Testis (tissue), 3 donors: ENCODE data around the gene THPO. TPM values are rescaled to one million over a fixed set of nuclear protein-coding genes. Genes with fewer than 3 reads are reported as not detected.
A peak's percentile ranks its signal among the peaks of the same experiment; 100 is the strongest.

Experiments used
- DNase-seq: peaks from one replicate; pipeline ENCODE4 v3.0.0-alpha.2; 2019
- H3K27ac ChIP-seq, 2 donors: fragments of 200-600 bp; sonication (generic); one replicate each; pipeline ENCODE4 v1.5.1; 2019
- H3K27me3 ChIP-seq: fragments of 200-600 bp; sonication (generic); one replicate; pipeline ENCODE4 v1.5.1; 2019
- H3K36me3 ChIP-seq: fragments of 200-600 bp; sonication (generic); one replicate; pipeline ENCODE4 v1.5.1; 2017; ENCODE audit warnings: low read depth; ENCODE audit errors: missing control alignments
- H3K4me1 ChIP-seq: fragments of 200-600 bp; sonication (generic); one replicate; pipeline ENCODE4 v1.5.1; 2019
- H3K4me3 ChIP-seq, 2 donors: fragments of 200-600 bp; sonication (generic); one replicate each; pipeline ENCODE4 v1.5.1; 2017 to 2019
- H3K9me3 ChIP-seq: fragments of 200-600 bp; sonication (generic); one replicate; pipeline ENCODE4 v1.5.1; 2017
- POLR2A ChIP-seq: fragments of 450-650 bp; IDR thresholded peaks from one replicate; pipeline ENCODE4 v1.6.1; 2017; ENCODE audit warnings: antibody characterized with exemption, mild to moderate bottlenecking, moderate library complexity
- WGBS, 2 donors: methylation state at CpG; one replicate each; pipeline ENCODE4 v1.1.5; 2018; 5-methylcytosine and 5-hydroxymethylcytosine counted together
- intact Hi-C: fragments of 100-400 bp; cut with DNase I; formaldehyde crosslinking; loops from one replicate; pipeline ENCODE4 v1.15.1; 2023; ENCODE audit warnings: low total_unique reads
- polyA plus RNA-seq: library from polyadenylated mRNA; stranded (reverse); fragments of 350-450 nt; fragmentation: Illumina TruSeq; extraction: RNeasy Lipid Tissue Mini Kit (QIAGEN cat#74804); gene quantifications from one replicate; pipeline ENCODE4 v1.2.3, GENCODE V29; 2014; ENCODE audit warnings: low read depth, low replicate concordance; ENCODE audit not compliant: insufficient read depth
- small RNA-seq, 2 donors: library from RNA; depleted of rRNA; stranded (forward); fragments of <200 nt; gene quantifications; one replicate each; pipeline ENCODE3, GENCODE V24; 2016
- total RNA-seq, 2 donors: library from RNA; depleted of rRNA; stranded (reverse); fragments of >200 nt; gene quantifications; one replicate each; pipeline ENCODE4 v1.2.3, GENCODE V29; 2016
- TF ChIP-seq, protein P1 (sequence below), 3 experiments: fragments of 450-650 bp in 2 of 3; fragments of 200-600 bp in 1 of 3; sonication (generic) in 1 of 3; IDR thresholded peaks; one replicate each; pipeline ENCODE4 v1.5.1; 2016 to 2019; ENCODE audit warnings: antibody characterized with exemption in 3 of 3, mild to moderate bottlenecking in 2 of 3, moderate library complexity in 1 of 3

THPO gene
- total and polyA plus RNA-seq, 3 donors from 2014 or later: 0.71 to 7.6 (median 0.93) TPM

DNA sequence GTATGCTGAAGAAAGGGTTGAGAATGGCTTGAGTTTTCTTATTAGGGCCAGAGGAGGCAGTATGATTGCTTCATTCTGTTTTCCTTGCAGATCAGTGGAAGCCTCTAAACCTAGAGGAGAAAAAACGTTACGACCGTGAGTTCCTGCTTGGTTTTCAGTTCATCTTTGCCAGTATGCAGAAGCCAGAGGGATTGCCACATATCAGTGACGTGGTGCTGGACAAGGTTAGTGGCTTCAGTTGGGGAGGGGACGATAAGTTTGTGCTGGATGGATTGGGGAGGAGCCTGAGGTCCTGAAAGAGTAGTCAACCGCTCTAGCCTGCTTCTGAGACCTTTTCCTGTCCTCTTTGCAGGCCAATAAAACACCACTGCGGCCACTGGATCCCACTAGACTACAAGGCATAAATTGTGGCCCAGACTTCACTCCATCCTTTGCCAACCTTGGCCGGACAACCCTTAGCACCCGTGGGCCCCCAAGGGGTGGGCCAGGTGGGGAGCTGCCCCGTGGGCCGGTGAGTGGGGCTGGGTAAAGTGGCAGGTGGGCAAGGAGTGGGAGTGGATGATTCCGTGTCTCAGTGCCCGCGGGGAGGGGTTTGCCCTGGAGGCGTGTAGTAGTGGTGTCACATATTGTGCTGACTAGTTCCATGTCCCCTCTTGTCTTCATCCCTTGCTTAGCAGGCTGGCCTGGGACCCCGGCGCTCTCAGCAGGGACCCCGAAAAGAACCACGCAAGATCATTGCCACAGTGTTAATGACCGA is 55.1 kb downstream of the THPO start:
- 82 to 86% methylated on average over 14 to 20 of the region's 20 CpGs for WGBS, 2 donors
- no peak for DNase-seq
- Histone ChIP-seq H3K4me3 (no peak overlapping the region), H3K9me3 (no peaks in the 10 kb centered on the region), H3K36me3 (peaks cover 4% of the 10 kb centered on the region), H3K27me3 (no peaks in the 10 kb centered on the region), H3K4me1 (peaks cover 42% of the 10 kb centered on the region), H3K27ac (peak overlapping the region in 1 of 2 donors; percentile 2)
- intact Hi-C loops: no loop called here
- TF ChIP-seq, protein P1, sequence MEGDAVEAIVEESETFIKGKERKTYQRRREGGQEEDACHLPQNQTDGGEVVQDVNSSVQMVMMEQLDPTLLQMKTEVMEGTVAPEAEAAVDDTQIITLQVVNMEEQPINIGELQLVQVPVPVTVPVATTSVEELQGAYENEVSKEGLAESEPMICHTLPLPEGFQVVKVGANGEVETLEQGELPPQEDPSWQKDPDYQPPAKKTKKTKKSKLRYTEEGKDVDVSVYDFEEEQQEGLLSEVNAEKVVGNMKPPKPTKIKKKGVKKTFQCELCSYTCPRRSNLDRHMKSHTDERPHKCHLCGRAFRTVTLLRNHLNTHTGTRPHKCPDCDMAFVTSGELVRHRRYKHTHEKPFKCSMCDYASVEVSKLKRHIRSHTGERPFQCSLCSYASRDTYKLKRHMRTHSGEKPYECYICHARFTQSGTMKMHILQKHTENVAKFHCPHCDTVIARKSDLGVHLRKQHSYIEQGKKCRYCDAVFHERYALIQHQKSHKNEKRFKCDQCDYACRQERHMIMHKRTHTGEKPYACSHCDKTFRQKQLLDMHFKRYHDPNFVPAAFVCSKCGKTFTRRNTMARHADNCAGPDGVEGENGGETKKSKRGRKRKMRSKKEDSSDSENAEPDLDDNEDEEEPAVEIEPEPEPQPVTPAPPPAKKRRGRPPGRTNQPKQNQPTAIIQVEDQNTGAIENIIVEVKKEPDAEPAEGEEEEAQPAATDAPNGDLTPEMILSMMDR (IDR thresholded peaks at IDR 0.05): no peak
- no peak for TF ChIP-seq POLR2A

Small RNAs within 50 kb of the gene (small RNA-seq; reads per million reads assigned to genes)
- 1,038 to 1,085 reads per million in 2 donors for gene SNORD66

Other genes with a start within 250 kb of the THPO start
- gene EIF2B5, start 242.8 kb downstream of the THPO start, total RNA-seq: 10 to 100 TPM; 37.2 to 48.1 TPM
- 36.7 TPM for gene EIF2B5, start 242.8 kb downstream of the THPO start, polyA plus RNA-seq
- 10 to 100 TPM; 80.5 to 86.8 TPM for gene DVL3, start 222.8 kb downstream of the THPO start, total RNA-seq
- gene DVL3, start 222.8 kb downstream of the THPO start, polyA plus RNA-seq: 53.7 TPM
- gene AP2M1, start 203.4 kb downstream of the THPO start, total RNA-seq: 100 to 1,000 TPM; 238 to 334 TPM
- gene AP2M1, start 203.4 kb downstream of the THPO start, polyA plus RNA-seq: 346 TPM
- 100 to 1,000 TPM; 111 to 115 TPM for gene ABCF3, start 192.0 kb downstream of the THPO start, total RNA-seq
- gene ABCF3, start 192.0 kb downstream of the THPO start, polyA plus RNA-seq: 69.3 TPM
- 10 to 100 TPM; 13.8 to 17.6 TPM for gene VWA5B2, start 148.6 kb downstream of the THPO start, total RNA-seq
- gene VWA5B2, start 148.6 kb downstream of the THPO start, polyA plus RNA-seq: 2.5 TPM
- 10 to 100 TPM; 79.4 to 91.7 TPM for gene ALG3, start 129.2 kb downstream of the THPO start, total RNA-seq
- 58.7 TPM for gene ALG3, start 129.2 kb downstream of the THPO start, polyA plus RNA-seq
- gene EEF1AKMT4, start 128.5 kb downstream of the THPO start, total RNA-seq: 10 to 100 TPM; 10.2 to 15.0 TPM
- gene EEF1AKMT4, start 128.5 kb downstream of the THPO start, polyA plus RNA-seq: 16.9 TPM
- gene CAMK2N2, start 116.7 kb downstream of the THPO start, total RNA-seq: under 1 TPM in 1 of 2 donors, not detected in 1; 0.24 TPM
- gene CAMK2N2, start 116.7 kb downstream of the THPO start, polyA plus RNA-seq: 0.40 TPM
- gene ECE2, start 102.2 kb downstream of the THPO start, total RNA-seq: 1 to 10 TPM; 1.4 TPM
- 1.1 TPM for gene ECE2, start 102.2 kb downstream of the THPO start, polyA plus RNA-seq
- 100 to 1,000 TPM; 289 to 339 TPM for gene PSMD2, start 79.0 kb downstream of the THPO start, total RNA-seq
- 379 TPM for gene PSMD2, start 79.0 kb downstream of the THPO start, polyA plus RNA-seq
- gene EIF4G1, start 63.6 kb downstream of the THPO start, total RNA-seq: 100 to 1,000 TPM; 295 TPM
- 255 TPM for gene EIF4G1, start 63.6 kb downstream of the THPO start, polyA plus RNA-seq
- 10 to 100 TPM; 75.9 to 77.2 TPM for gene FAM131A, start 40.6 kb downstream of the THPO start, total RNA-seq
- 28.1 TPM for gene FAM131A, start 40.6 kb downstream of the THPO start, polyA plus RNA-seq
- gene CLCN2, start 16.6 kb downstream of the THPO start, total RNA-seq: 100 to 1,000 TPM in 1 of 2 donors, 10 to 100 TPM in 1; 98.2 to 118 TPM
- gene CLCN2, start 16.6 kb downstream of the THPO start, polyA plus RNA-seq: 46.7 TPM
- 10 to 100 TPM; 65.0 to 76.4 TPM for gene POLR2H, start 16.5 kb downstream of the THPO start, total RNA-seq
- 72.2 TPM for gene POLR2H, start 16.5 kb downstream of the THPO start, polyA plus RNA-seq
- 1 to 10 TPM; 3.5 to 4.3 TPM for gene CHRD, start 1.8 kb upstream of the THPO start, total RNA-seq
- gene CHRD, start 1.8 kb upstream of the THPO start, polyA plus RNA-seq: 4.3 TPM
- 1 to 10 TPM; 2.0 to 2.3 TPM for gene EPHB3, start 183.6 kb upstream of the THPO start, total RNA-seq
- 2.6 TPM for gene EPHB3, start 183.6 kb upstream of the THPO start, polyA plus RNA-seq